Measurements from ENCODE around the gene METTL2A.
"Not testable (repeated sequence)": the region's sequence is repeated elsewhere in the genome, so short reads cannot be mapped to it uniquely, and the experiment has no call there.

DNA sequence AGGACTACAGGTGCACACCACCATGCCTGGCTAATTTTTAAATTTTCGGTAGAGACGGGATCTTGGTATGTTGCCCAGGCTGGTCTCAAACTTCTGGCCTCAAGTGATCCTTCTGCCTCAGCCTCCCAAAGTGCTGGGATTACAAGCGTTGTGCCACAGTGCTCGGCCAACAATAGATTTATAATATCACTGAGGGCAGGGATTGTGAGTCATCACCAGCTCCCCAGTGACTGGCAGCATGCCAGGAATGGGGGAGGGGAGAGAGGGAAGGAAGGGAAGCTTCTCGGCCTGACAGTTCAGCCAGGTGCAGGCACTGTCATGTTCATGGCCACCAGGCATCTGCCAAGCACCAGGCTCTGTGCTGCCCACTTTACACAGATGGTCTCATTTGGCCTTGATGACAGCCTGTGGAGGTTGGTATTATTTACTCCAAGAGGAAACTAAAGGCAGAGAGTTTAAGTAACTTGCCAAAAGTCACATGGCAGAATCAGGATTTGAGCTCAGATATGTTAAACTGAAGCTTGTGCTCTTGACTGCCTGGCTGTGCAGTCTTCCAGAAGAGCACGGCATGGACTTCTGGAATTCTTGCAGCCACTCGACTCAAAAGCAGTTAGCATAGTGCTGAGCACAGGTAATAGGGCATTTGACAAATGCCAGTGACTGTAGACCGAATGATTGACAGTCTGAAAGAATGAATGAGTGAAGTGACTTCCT lies 47.1 kb downstream of the METTL2A start:
- TF ChIP-seq, protein P1, sequence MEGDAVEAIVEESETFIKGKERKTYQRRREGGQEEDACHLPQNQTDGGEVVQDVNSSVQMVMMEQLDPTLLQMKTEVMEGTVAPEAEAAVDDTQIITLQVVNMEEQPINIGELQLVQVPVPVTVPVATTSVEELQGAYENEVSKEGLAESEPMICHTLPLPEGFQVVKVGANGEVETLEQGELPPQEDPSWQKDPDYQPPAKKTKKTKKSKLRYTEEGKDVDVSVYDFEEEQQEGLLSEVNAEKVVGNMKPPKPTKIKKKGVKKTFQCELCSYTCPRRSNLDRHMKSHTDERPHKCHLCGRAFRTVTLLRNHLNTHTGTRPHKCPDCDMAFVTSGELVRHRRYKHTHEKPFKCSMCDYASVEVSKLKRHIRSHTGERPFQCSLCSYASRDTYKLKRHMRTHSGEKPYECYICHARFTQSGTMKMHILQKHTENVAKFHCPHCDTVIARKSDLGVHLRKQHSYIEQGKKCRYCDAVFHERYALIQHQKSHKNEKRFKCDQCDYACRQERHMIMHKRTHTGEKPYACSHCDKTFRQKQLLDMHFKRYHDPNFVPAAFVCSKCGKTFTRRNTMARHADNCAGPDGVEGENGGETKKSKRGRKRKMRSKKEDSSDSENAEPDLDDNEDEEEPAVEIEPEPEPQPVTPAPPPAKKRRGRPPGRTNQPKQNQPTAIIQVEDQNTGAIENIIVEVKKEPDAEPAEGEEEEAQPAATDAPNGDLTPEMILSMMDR (conservative IDR thresholded peaks at IDR 0.05; ENCODE audit: low read depth, low read length): not testable (repeated sequence)
- not testable (repeated sequence) for TF ChIP-seq EZH2 (IDR thresholded peaks at IDR 0.05; ENCODE audit: low read length, unreplicated experiment); EZH2phosphoT487 (IDR thresholded peaks at IDR 0.05; ENCODE audit: borderline replicate concordance, low read length)
